Endothelial cell of umbilical vein (primary cell): ENCODE results near the gene PGAM2. TPM values are rescaled to one million over a fixed set of nuclear protein-coding genes. Genes with fewer than 3 reads are reported as not detected.
A peak's percentile ranks its signal among the peaks of the same experiment; 100 is the strongest.

Experiments used
- BruUV-seq: library from RNA; stranded (reverse); fragments of 400-500 nt; replicated peaks from 2 replicates; lab custom pipeline; 2021; lab: Mats Ljungman, UMichigan
- CTCF ChIA-PET: fragments of 300-600, 350-600 bp; sonication (Branson Sonifier 250); formaldehyde crosslinking; loops from one replicate; lab custom pipeline; 2021; ENCODE audit warnings: antibody characterized with exemption, inconsistent platforms; lab: Charles Lee
- POLR2A ChIA-PET: fragments of 300-600, 350-600 bp; sonication (Branson Sonifier 250); formaldehyde crosslinking; loops from one replicate; lab custom pipeline; 2021; ENCODE audit warnings: antibody characterized with exemption, inconsistent platforms; lab: Charles Lee
- DNase-seq: peaks from one replicate; pipeline ENCODE4 v3.0.0-alpha.2; 2011; ENCODE audit warnings: low read depth, low spot score
- FAIRE-seq: peaks from 2 replicates; lab custom pipeline; 2011; peaks lifted over from hg19 to GRCh38; lab: Jason Lieb, UNC
- H2AFZ ChIP-seq: 2 replicates; pipeline ENCODE4 v1.6.0; 2012; ENCODE audit warnings: low read depth, low read length, control low read depth, inconsistent platforms
- H3K27ac ChIP-seq: 2 replicates; pipeline ENCODE4 v1.5.1; 2011; ENCODE audit warnings: low read depth, mild to moderate bottlenecking, control low read depth, low read length, moderate library complexity; ENCODE audit not compliant: insufficient read depth
- H3K27me3 ChIP-seq, 2 experiments: 2 replicates each; pipeline versions ENCODE4 v1.6.0 to v1.6.1; 2011; ENCODE audit warnings: low read length in 2 of 2, mixed read lengths in 1 of 2; ENCODE audit not compliant: control insufficient read depth in 2 of 2, insufficient read depth in 2 of 2
- H3K36me3 ChIP-seq, 2 experiments: 2 replicates in 1 of 2; 3 replicates in 1 of 2; pipeline ENCODE4 v1.5.1; 2011; ENCODE audit warnings: low read length in 2 of 2, mild to moderate bottlenecking in 1 of 2, moderate library complexity in 1 of 2; ENCODE audit not compliant: control insufficient read depth in 2 of 2, insufficient read depth in 2 of 2; ENCODE audit errors: extremely low read depth in 1 of 2
- H3K4me1 ChIP-seq: 3 replicates; pipeline ENCODE4 v1.5.1; 2011; ENCODE audit warnings: mild to moderate bottlenecking, low read length; ENCODE audit not compliant: control insufficient read depth, insufficient read depth; ENCODE audit errors: extremely low read depth
- H3K4me2 ChIP-seq: 2 replicates; pipeline ENCODE4 v1.6.1; 2011; ENCODE audit warnings: low read length, control low read depth, mixed read lengths; ENCODE audit not compliant: insufficient read depth
- H3K4me3 ChIP-seq, 3 experiments: fragments of 200-600 bp in 1 of 3; sonication (generic), shearing (Covaris generic) in 1 of 3; replicated peaks in 1 of 3; 2 replicates each; pipeline ENCODE4 v1.5.1; 2011 to 2016; ENCODE audit warnings: control low read depth in 3 of 3, low read length in 3 of 3, mild to moderate bottlenecking in 2 of 3, inconsistent platforms in 1 of 3, low read depth in 1 of 3, moderate library complexity in 1 of 3; ENCODE audit not compliant: insufficient read depth in 1 of 3
- H3K79me2 ChIP-seq: 2 replicates; pipeline ENCODE4 v1.6.0; 2012; ENCODE audit warnings: low read length, inconsistent platforms; ENCODE audit not compliant: control insufficient read depth, insufficient read depth
- H3K9ac ChIP-seq: replicated peaks from 2 replicates; pipeline ENCODE3; 2011; ENCODE audit warnings: low read length, control low read depth; ENCODE audit not compliant: insufficient read depth; ENCODE audit errors: extremely low read depth
- H3K9me1 ChIP-seq: replicated peaks from 3 replicates; pipeline ENCODE4 v1.6.0; 2011; ENCODE audit warnings: mild to moderate bottlenecking, low read length; ENCODE audit not compliant: control insufficient read depth, insufficient read depth; ENCODE audit errors: extremely low read depth
- H3K9me3 ChIP-seq: replicated peaks from 2 replicates; pipeline ENCODE4 v1.5.1; 2012; ENCODE audit warnings: low read length, inconsistent platforms; ENCODE audit not compliant: control insufficient read depth, insufficient read depth
- H4K20me1 ChIP-seq: replicated peaks from 2 replicates; pipeline ENCODE3; 2011; ENCODE audit warnings: mild to moderate bottlenecking, low read length; ENCODE audit not compliant: control insufficient read depth, insufficient read depth; ENCODE audit errors: extremely low read depth
- EZH2 ChIP-seq: IDR thresholded peaks from 2 replicates; pipeline ENCODE4 v1.6.1; 2012; ENCODE audit warnings: borderline replicate concordance, low read depth, mild to moderate bottlenecking, moderate library complexity, low read length, inconsistent platforms; ENCODE audit not compliant: severe bottlenecking
- FOS ChIP-seq: IDR thresholded peaks from 2 replicates; pipeline ENCODE4 v1.6.1; 2011; ENCODE audit warnings: mild to moderate bottlenecking, low read length, moderate library complexity, borderline replicate concordance; ENCODE audit not compliant: insufficient read depth
- GATA2 ChIP-seq: IDR thresholded peaks from 2 replicates; pipeline ENCODE4 v1.7.0; 2011; ENCODE audit warnings: low read depth, mild to moderate bottlenecking, moderate library complexity, mixed read lengths, low read length; ENCODE audit not compliant: insufficient read length, insufficient read depth
- JUN ChIP-seq: IDR thresholded peaks from 2 replicates; pipeline ENCODE4 v1.6.1; 2011; ENCODE audit warnings: borderline replicate concordance, low read depth; ENCODE audit not compliant: insufficient read length, insufficient read depth
- MYC ChIP-seq: IDR thresholded peaks from one replicate; pipeline ENCODE4 v1.6.1; 2011; ENCODE audit warnings: mild to moderate bottlenecking, low read depth, low read length
- POLR2A ChIP-seq: IDR thresholded peaks from 2 replicates; pipeline ENCODE4 v1.6.1; 2012; ENCODE audit warnings: low read depth, mild to moderate bottlenecking, control low read depth, low read length
- POLR2AphosphoS5 ChIP-seq: IDR thresholded peaks from 2 replicates; pipeline ENCODE4 v1.6.1; 2012; ENCODE audit warnings: low read depth, mild to moderate bottlenecking, control low read depth, low read length, moderate library complexity; ENCODE audit not compliant: insufficient read depth
- dilution Hi-C: fragments of 300-500 bp; cut with MboI; formaldehyde crosslinking; loops from one replicate; pipeline ENCODE4 v1.15.0; 2019; ENCODE audit warnings: low sequenced_read_pairs; ENCODE audit not compliant: extremely low pct_ligation_motif_present
- intact Hi-C: fragments of 100-400 bp; cut with micrococcal nuclease; formaldehyde crosslinking; loops from one replicate; pipeline ENCODE4 v1.10.0; 2022
- polyA plus RNA-seq, 4 experiments: library from polyadenylated mRNA; depleted of rRNA in 3 of 4; stranded (reverse) in 3 of 4; unstranded in 1 of 4; fragments of >200 nt; gene quantifications; 2 replicates each; pipeline versions ENCODE4 v1.2.1 to v1.2.3, GENCODE V29; 2011 to 2012; ENCODE audit warnings: missing spikeins in 1 of 4
- total RNA-seq: library from RNA; stranded (reverse); gene quantifications from 2 replicates; pipeline ENCODE4 v1.2.3, GENCODE V29; 2021
- TF ChIP-seq, protein P1 (sequence below): IDR thresholded peaks from 2 replicates; pipeline ENCODE4 v1.6.1; 2011; ENCODE audit not compliant: insufficient read depth, insufficient read length
- TF ChIP-seq, protein P2 (sequence below), 2 donors: IDR thresholded peaks; 1 replicate in 1 of 2; 2 replicates in 1 of 2; pipeline ENCODE4 v1.5.1; 2011; ENCODE audit warnings: low read length in 2 of 2, mild to moderate bottlenecking in 2 of 2, moderate library complexity in 2 of 2, control low read depth in 1 of 2, inconsistent platforms in 1 of 2, low read depth in 1 of 2; ENCODE audit not compliant: insufficient read depth in 1 of 2; ENCODE audit errors: extremely low read depth in 1 of 2

PGAM2 gene
- total and polyA plus RNA-seq, 2 donors (not counting 3 experiments of a cell fraction or from before 2014, with no cell fraction given) = 0.19 TPM; not detected in 1

DNA sequence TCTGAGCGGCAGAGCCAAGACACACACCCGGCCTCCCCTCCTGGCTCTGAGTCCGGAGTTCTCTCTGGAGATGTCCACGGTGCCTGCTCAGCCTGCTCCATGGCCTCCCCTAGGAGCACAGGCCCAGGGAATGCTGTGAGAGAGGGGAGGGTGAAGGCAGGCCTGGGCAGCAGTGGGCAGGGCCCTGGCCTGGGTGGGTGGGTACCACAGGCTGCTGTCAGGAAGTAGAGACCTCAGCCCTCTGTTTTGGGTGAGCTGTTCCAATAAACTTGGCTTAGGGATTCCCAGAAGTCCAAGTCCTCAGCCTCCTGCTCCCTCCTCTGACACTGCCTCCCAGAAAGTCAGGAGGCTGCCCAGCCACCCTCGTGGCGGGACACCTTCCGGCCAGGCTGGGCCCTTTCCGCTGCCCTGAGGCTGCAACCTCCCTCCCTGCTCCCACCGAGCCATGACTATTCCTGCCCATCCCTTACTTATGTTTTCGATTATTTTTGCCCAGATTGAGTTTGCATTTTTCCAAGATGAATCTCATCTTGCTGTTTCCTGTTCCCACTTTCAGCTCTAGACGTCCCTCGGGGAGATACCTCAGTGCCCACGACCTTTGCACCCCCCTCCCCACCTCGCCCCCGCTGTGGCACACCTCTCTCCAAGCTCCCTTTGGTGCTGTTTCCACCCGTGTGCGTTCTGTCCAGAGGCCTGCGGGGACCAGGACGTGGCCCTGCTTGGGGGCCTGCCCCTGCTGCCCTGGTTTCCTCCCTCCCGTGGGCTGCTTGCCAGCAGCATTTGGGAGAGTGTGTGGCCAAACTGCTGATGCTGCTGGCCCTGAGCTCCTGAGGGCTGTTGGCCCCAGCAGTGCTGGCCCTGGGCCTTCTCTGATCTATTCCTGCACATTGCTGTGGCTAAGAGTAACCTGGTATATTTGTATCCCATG, 22.8 kb upstream of the PGAM2 start:
- BruUV-seq = no TSS peak
- H3K9me1 ChIP-seq = no peaks in the 10 kb centered on the region
- H2AFZ ChIP-seq = peak overlapping the region; percentile 56
- H3K4me1 ChIP-seq = peaks cover 13% of the 10 kb centered on the region
- H3K27ac ChIP-seq = peak overlapping the region; percentile 22
- no peaks in the 10 kb centered on the region for H3K27me3 ChIP-seq
- no peaks in the 10 kb centered on the region for H3K36me3 ChIP-seq
- dilution Hi-C loops = no loop called here
- no peak overlapping the region for H3K4me3 ChIP-seq
- no peaks in the 10 kb centered on the region for H4K20me1 ChIP-seq
- H3K9ac ChIP-seq = no peak overlapping the region
- no peak for TF ChIP-seq EZH2
- no peak for TF ChIP-seq MYC
- no peak for TF ChIP-seq POLR2AphosphoS5
- FAIRE-seq (peak; percentile 71), DNase-seq (no peak)
- no peaks in the 10 kb centered on the region for H3K9me3 ChIP-seq
- no peaks in the 10 kb centered on the region for H3K79me2 ChIP-seq
- ChIA-PET POLR2A (no interaction called here), CTCF (interaction anchor here (0.6 to 1.6 kb wide), 4 partner anchors 9 to 16 kb away, joined by 3 to 5 read pairs (median 4); no protein-coding TSS in a partner anchor)
- peak overlapping the region; percentile 41 for H3K4me2 ChIP-seq
- intact Hi-C loops = no loop called here

DNA sequence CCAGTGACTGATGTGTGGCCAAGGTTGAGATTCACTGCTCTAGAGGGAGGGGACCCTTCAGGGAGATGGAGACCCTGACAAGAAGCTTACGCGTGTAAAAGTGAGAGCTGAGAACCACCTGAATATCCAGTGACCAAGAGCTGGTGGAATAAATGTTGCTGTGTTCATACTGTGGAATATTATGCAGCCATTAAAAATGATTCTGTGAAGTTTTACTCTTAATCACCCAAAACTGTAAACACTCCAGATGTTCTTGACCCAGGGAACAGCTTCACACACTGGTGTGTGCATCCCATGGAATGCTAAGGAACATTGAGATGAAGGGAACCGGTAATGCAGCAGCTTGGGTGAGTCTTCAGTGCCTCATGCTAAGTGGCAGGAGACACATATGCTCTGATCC, 21.3 kb upstream of the PGAM2 start:
- FAIRE-seq = no peak
- CTCF ChIA-PET = no interaction called here

More for the DNA sequence above, 21.3 kb upstream of the PGAM2 start:
- H4K20me1 ChIP-seq = no peaks in the 10 kb centered on the region
- no peak overlapping the region for H3K9ac ChIP-seq
- H3K36me3 ChIP-seq = no peaks in the 10 kb centered on the region
- no peaks in the 10 kb centered on the region for H3K9me1 ChIP-seq
- TF ChIP-seq EZH2 (no peak), GATA2 (no peak), POLR2AphosphoS5 (no peak), MYC (no peak), POLR2A (no peak), FOS (no peak), JUN (no peak)
- TF ChIP-seq, protein P1, sequence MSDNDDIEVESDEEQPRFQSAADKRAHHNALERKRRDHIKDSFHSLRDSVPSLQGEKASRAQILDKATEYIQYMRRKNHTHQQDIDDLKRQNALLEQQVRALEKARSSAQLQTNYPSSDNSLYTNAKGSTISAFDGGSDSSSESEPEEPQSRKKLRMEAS = no peak
- TF ChIP-seq, protein P2, sequence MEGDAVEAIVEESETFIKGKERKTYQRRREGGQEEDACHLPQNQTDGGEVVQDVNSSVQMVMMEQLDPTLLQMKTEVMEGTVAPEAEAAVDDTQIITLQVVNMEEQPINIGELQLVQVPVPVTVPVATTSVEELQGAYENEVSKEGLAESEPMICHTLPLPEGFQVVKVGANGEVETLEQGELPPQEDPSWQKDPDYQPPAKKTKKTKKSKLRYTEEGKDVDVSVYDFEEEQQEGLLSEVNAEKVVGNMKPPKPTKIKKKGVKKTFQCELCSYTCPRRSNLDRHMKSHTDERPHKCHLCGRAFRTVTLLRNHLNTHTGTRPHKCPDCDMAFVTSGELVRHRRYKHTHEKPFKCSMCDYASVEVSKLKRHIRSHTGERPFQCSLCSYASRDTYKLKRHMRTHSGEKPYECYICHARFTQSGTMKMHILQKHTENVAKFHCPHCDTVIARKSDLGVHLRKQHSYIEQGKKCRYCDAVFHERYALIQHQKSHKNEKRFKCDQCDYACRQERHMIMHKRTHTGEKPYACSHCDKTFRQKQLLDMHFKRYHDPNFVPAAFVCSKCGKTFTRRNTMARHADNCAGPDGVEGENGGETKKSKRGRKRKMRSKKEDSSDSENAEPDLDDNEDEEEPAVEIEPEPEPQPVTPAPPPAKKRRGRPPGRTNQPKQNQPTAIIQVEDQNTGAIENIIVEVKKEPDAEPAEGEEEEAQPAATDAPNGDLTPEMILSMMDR (IDR thresholded peaks at IDR 0.05; ENCODE audit: extremely low read depth in 1 of 2, insufficient read depth in 1 of 2, low read depth in 1 of 2, low read length in 2 of 2) = no peak
- intact Hi-C loops (no loop called here), dilution Hi-C loops (no loop called here)
- H3K4me2 ChIP-seq = no peak overlapping the region
- POLR2A ChIA-PET = no interaction called here
- DNase-seq = no peak
- no peak overlapping the region for H2AFZ ChIP-seq
- peaks cover 13% of the 10 kb centered on the region for H3K4me1 ChIP-seq
- no peaks in the 10 kb centered on the region for H3K79me2 ChIP-seq
- no peaks in the 10 kb centered on the region for H3K27me3 ChIP-seq
- no TSS peak for BruUV-seq
- no peaks in the 10 kb centered on the region for H3K9me3 ChIP-seq
- H3K4me3 ChIP-seq = no peak overlapping the region
- H3K27ac ChIP-seq = no peak overlapping the region
